ENCODE results near the gene KIR2DL1.
"Not testable (repeated sequence)": the region's sequence is repeated elsewhere in the genome, so short reads cannot be mapped to it uniquely, and the experiment has no call there.

GRCh38 chr19:54775095-54775815 lies 5.7 kb downstream of the KIR2DL1 start:
- not testable (repeated sequence) for TF ChIP-seq CTCF, POLR2A (IDR thresholded peaks at IDR 0.05)
